Upper lobe of right lung (tissue), 1 donor: ENCODE results near the gene ARMC9. TPM values are rescaled to one million over a fixed set of nuclear protein-coding genes. Genes with fewer than 3 reads are reported as not detected.

ENCODE experiments used
- ATAC-seq: fragments of 200-7000 bp; cut with Tn5 transposase; one replicate; pipeline ENCODE4 v1.9.1; 2020; ENCODE audit warnings: mild to moderate bottlenecking, moderate library complexity
- DNase-seq: peaks from one replicate; pipeline ENCODE4 v3.0.0-alpha.2; 2020
- H3K27ac ChIP-seq: fragments of 200-600 bp; one replicate; pipeline ENCODE4 v1.8.0; 2022
- H3K27me3 ChIP-seq: fragments of 200-600 bp; one replicate; pipeline ENCODE4 v1.8.0; 2022; ENCODE audit warnings: mild to moderate bottlenecking
- H3K36me3 ChIP-seq: fragments of 200-600 bp; one replicate; pipeline ENCODE4 v1.8.0; 2022
- H3K4me1 ChIP-seq: fragments of 200-600 bp; one replicate; pipeline ENCODE4 v1.8.0; 2022
- H3K4me3 ChIP-seq: fragments of 200-600 bp; one replicate; pipeline ENCODE4 v1.8.0; 2022; ENCODE audit warnings: mild to moderate bottlenecking
- H3K9me3 ChIP-seq: fragments of 200-600 bp; one replicate; pipeline ENCODE4 v1.8.0; 2022
- intact Hi-C: fragments of 100-400 bp; cut with DNase I; formaldehyde crosslinking; loops from one replicate; pipeline ENCODE4 v1.11.0; 2022
- total RNA-seq: library from RNA; stranded (reverse); fragmentation: NEBNext Ultra II Directional; extraction: Animal tissue kit (Norgen Biotek cat#: 25700); gene quantifications from one replicate; pipeline ENCODE4 v1.2.1, GENCODE V29; 2021
- TF ChIP-seq, protein P1 (sequence below): fragments of 200-600 bp; IDR thresholded peaks from one replicate; pipeline ENCODE4 v1.8.0; 2022; ENCODE audit warnings: antibody characterized with exemption
- donor health status: DM: no; HTN: yes; CAD: no; lungs with severe emphysema.

The ARMC9 gene
- total RNA-seq, 1 donor from 2014 or later: 37.1 TPM

DNA sequence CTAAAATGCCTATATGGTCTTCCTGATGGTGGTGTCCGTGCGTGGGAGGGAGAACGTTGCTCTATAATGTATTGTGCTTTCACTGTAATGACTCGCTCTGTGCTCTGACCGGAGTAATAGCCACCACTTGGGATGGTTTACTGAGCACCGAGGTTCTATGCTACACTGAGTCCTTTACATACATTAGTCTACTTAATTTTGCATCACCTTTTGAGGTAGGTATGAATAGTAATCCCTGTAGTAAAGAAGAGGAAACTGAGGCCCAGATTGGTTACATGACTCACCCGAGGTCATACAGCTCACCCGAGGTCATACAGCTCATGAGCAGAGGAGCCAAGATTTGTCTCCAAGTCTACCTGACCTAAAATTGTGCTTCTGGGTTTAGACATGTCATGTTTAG is 79.5 kb downstream of the ARMC9 start:
- Histone ChIP-seq H3K4me1 (no peaks in the 10 kb centered on the region), H3K4me3 (no peak overlapping the region), H3K27ac (no peak overlapping the region), H3K36me3 (peaks cover 43% of the 10 kb centered on the region), H3K27me3 (no peaks in the 10 kb centered on the region), H3K9me3 (no peaks in the 10 kb centered on the region)
- ATAC-seq (no peak), DNase-seq (no peak)
- intact Hi-C loops: no loop called here
- TF ChIP-seq, protein P1, sequence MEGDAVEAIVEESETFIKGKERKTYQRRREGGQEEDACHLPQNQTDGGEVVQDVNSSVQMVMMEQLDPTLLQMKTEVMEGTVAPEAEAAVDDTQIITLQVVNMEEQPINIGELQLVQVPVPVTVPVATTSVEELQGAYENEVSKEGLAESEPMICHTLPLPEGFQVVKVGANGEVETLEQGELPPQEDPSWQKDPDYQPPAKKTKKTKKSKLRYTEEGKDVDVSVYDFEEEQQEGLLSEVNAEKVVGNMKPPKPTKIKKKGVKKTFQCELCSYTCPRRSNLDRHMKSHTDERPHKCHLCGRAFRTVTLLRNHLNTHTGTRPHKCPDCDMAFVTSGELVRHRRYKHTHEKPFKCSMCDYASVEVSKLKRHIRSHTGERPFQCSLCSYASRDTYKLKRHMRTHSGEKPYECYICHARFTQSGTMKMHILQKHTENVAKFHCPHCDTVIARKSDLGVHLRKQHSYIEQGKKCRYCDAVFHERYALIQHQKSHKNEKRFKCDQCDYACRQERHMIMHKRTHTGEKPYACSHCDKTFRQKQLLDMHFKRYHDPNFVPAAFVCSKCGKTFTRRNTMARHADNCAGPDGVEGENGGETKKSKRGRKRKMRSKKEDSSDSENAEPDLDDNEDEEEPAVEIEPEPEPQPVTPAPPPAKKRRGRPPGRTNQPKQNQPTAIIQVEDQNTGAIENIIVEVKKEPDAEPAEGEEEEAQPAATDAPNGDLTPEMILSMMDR: no peak

DNA sequence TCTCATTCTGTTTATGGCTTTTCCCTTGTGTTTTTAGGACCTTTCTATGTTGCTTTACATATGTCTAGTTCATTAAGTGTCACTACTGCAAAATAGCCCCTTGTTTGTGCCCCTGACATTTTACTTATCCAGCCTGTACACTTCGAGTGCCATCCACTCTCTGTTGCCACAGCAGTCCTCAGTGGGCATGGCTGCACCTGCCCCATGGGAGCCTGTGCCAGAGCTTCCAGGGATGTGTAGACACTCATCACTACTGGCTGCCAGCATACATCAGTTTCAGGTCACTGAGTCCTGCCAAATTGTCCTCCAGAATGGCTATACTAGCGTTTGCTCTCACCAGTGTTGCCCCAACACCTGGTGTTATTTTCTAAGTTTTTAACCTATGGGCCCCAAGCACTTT is 80.4 kb downstream of the ARMC9 start:
- no peaks in the 10 kb centered on the region for H3K27me3 ChIP-seq
- H3K27ac ChIP-seq: no peak overlapping the region
- H3K9me3 ChIP-seq: no peaks in the 10 kb centered on the region
- no peaks in the 10 kb centered on the region for H3K4me1 ChIP-seq
- no peak overlapping the region for H3K4me3 ChIP-seq
- ATAC-seq (no peak), DNase-seq (no peak)
- peaks cover 46% of the 10 kb centered on the region for H3K36me3 ChIP-seq
- intact Hi-C loops: no loop called here
- TF ChIP-seq, protein P1: no peak

DNA sequence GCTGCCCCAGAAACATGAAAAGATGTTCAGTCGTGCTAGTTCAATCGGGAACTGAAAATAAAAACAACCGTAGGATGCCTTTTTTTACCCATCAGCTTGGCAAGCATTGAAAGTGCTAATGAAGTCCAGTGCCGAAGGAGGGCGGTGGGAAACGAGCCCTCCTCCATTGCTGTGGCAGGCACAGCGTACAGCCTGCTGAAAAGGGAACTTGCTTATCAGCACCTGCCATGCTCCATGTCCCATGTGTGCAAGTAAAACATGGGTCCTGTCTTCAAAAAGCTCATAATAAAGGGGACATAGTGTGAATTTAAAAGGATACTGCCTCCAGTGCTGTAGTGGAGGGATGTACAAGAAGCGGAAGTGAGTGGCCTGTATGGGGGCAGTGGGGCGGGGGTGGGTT is 82.4 kb downstream of the ARMC9 start:
- H3K4me1 ChIP-seq: no peaks in the 10 kb centered on the region
- intact Hi-C loops: no loop called here
- no peak overlapping the region for H3K27ac ChIP-seq
- TF ChIP-seq, protein P1: no peak
- no peaks in the 10 kb centered on the region for H3K9me3 ChIP-seq
- DNase-seq (no peak), ATAC-seq (no peak)
- no peak overlapping the region for H3K4me3 ChIP-seq
- H3K36me3 ChIP-seq: peaks cover 52% of the 10 kb centered on the region
- H3K27me3 ChIP-seq: no peaks in the 10 kb centered on the region

DNA sequence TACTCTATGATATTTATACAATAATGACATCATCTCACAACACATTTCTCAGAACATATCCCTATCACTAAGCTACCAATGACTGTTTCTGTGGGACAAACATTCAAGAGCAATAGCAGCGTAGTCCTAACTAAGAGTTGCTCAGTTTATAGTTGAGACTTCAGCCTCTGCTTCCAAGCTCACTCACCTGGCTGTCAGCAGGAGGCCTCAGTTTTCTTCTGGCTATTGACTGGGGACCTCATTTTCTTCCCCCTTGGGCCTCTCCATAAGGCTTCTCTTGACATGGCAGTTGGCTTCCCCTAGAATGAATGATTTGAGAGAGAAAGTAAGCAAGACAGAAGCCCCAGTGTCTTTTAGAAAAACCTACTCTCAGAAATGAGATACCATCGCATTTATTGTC is 85.9 kb downstream of the ARMC9 start:
- Histone ChIP-seq H3K27me3 (no peaks in the 10 kb centered on the region), H3K4me3 (no peak overlapping the region), H3K36me3 (peaks cover 34% of the 10 kb centered on the region), H3K27ac (no peak overlapping the region), H3K9me3 (no peaks in the 10 kb centered on the region), H3K4me1 (no peaks in the 10 kb centered on the region)
- intact Hi-C loops: no loop called here
- TF ChIP-seq, protein P1: no peak
- ATAC-seq (no peak), DNase-seq (no peak)

DNA sequence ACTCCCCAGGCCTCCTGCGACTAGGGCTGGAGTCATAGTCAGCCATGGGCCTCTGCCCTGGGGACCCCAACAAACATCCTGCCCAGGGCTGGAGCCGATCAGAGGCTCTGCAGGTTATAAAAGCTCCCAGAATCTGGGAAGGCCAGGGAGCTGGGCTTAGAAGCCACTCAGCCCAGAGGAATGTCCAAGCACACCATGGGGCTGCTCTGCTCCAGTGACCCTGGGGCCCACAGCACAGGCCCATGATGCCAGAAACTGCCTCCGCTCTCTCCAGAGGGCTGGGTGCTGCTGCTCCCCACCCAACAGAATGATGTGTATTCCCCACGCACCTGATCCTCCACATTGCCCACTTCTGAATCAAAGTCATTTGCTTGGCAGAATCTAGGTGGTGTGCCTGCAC is 88.5 kb downstream of the ARMC9 start:
- TF ChIP-seq, protein P1: no peak
- intact Hi-C loops: no loop called here
- no peaks in the 10 kb centered on the region for H3K4me1 ChIP-seq
- peaks cover 24% of the 10 kb centered on the region for H3K36me3 ChIP-seq
- DNase-seq: no peak
- H3K4me3 ChIP-seq: no peak overlapping the region
- no peak for ATAC-seq
- no peaks in the 10 kb centered on the region for H3K9me3 ChIP-seq
- H3K27me3 ChIP-seq: no peaks in the 10 kb centered on the region
- H3K27ac ChIP-seq: no peak overlapping the region

DNA sequence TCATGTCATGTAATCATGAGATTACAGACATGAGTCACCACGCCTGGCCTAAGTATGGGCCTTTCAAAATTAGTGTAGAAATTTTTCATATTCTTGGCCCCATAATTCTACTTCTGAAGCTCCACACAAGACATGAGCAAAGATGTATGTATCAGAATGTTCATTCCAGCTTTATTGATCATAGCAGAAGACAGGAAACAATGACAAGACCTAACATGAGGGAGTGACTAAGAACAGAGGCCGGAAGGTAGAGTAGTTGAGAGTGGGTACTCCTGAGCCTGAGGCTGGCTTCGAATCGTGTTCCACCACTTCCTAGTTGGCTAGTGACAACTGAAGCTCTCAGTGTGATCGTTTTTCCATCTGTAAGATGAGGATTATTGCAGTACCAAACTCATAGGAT is 89.3 kb downstream of the ARMC9 start:
- peaks cover 20% of the 10 kb centered on the region for H3K36me3 ChIP-seq
- intact Hi-C loops: no loop called here
- H3K27ac ChIP-seq: no peak overlapping the region
- ATAC-seq (no peak), DNase-seq (no peak)
- TF ChIP-seq, protein P1: no peak
- H3K9me3 ChIP-seq: no peaks in the 10 kb centered on the region
- H3K4me3 ChIP-seq: no peak overlapping the region
- no peaks in the 10 kb centered on the region for H3K4me1 ChIP-seq
- no peaks in the 10 kb centered on the region for H3K27me3 ChIP-seq
